ENCODE data around the gene SNTG2.

DNA sequence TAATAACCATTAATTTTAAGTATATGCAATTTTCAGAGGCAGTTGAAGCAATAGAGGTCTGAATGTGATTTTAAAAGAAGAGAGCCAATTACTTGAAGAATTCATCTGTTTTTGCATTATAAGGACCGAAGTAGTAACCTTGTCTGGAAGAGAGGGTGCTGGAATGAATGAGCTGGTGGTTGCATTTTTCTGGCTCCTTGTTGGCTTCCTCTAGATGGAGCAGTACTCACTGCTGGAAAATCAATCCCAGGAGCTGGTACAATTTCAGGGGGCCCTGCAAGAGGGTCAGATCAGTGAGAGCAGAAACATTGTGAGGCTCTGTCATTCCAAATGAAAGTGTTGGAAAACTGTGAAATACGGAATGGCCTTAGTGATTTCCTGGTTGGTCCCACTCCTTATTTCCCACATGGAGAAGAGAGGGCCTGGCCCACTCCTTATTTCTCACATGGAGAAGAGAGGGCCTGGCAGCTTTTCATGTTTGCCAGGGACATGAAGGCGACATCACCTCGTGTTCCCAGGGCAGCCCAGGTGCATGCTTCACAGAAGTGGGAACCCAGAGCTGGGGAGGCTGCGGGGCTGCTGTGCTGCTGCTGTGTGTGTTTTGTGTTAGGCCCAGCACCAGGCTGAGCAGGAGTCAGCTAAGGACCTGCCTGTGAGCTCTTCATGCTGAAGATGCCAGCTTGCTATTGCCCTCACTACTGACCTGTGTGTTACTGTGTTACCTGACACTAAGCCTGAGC is 197.4 kb downstream of the SNTG2 start:
- TF ChIP-seq, protein P1, sequence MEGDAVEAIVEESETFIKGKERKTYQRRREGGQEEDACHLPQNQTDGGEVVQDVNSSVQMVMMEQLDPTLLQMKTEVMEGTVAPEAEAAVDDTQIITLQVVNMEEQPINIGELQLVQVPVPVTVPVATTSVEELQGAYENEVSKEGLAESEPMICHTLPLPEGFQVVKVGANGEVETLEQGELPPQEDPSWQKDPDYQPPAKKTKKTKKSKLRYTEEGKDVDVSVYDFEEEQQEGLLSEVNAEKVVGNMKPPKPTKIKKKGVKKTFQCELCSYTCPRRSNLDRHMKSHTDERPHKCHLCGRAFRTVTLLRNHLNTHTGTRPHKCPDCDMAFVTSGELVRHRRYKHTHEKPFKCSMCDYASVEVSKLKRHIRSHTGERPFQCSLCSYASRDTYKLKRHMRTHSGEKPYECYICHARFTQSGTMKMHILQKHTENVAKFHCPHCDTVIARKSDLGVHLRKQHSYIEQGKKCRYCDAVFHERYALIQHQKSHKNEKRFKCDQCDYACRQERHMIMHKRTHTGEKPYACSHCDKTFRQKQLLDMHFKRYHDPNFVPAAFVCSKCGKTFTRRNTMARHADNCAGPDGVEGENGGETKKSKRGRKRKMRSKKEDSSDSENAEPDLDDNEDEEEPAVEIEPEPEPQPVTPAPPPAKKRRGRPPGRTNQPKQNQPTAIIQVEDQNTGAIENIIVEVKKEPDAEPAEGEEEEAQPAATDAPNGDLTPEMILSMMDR (IDR thresholded peaks at IDR 0.05; ENCODE audit: extremely low read depth in 1 of 2, insufficient read depth in 1 of 2, low read depth in 1 of 2, low read length in 2 of 2): no peak
- no peak for TF ChIP-seq EZH2 (IDR thresholded peaks at IDR 0.05; ENCODE audit: borderline replicate concordance, low read depth, low read length, severe bottlenecking)
